Left lung (tissue), 10 donors: ENCODE results near the gene TMEM170B. TPM values are rescaled to one million over a fixed set of nuclear protein-coding genes. Genes with fewer than 3 reads are reported as not detected.

ENCODE experiments used
- ATAC-seq: fragments of 200-7000 bp; cut with Tn5 transposase; one replicate; pipeline ENCODE4 v1.9.1; 2020; ENCODE audit warnings: moderate library complexity
- DNase-seq, 4 donors: peaks; one replicate each; pipeline ENCODE4 v3.0.0-alpha.2; 2013 to 2020
- H3K27ac ChIP-seq, 2 donors: fragments of 200-600 bp; sonication (generic) in 1 of 2; one replicate each; pipeline versions ENCODE4 v1.5.0 to v1.8.0; 2020 to 2021
- H3K27me3 ChIP-seq, 2 donors: fragments of 200-600 bp; sonication (generic) in 1 of 2; one replicate each; pipeline versions ENCODE4 v1.5.0 to v1.8.0; 2020 to 2021
- H3K36me3 ChIP-seq, 2 donors: fragments of 200-600 bp; sonication (generic) in 1 of 2; one replicate each; pipeline versions ENCODE4 v1.5.0 to v1.8.0; 2020 to 2021
- H3K4me1 ChIP-seq, 2 donors: fragments of 200-600 bp; one replicate each; pipeline ENCODE4 v1.8.0; 2021
- H3K4me3 ChIP-seq, 2 donors: fragments of 200-600 bp; sonication (generic) in 1 of 2; one replicate each; pipeline versions ENCODE4 v1.5.0 to v1.8.0; 2020 to 2021; ENCODE audit warnings: mild to moderate bottlenecking in 1 of 2
- H3K9me3 ChIP-seq, 2 donors: fragments of 200-600 bp; sonication (generic) in 1 of 2; one replicate each; pipeline versions ENCODE4 v1.5.0 to v1.8.0; 2020 to 2021
- CTCF ChIP-seq, 2 donors: fragments of 200-600 bp; sonication (generic) in 1 of 2; IDR thresholded peaks; one replicate each; pipeline versions ENCODE4 v1.5.0 to v1.8.0; 2021; ENCODE audit warnings: antibody characterized with exemption in 2 of 2
- intact Hi-C, 2 donors: fragments of 100-400 bp; cut with DNase I; formaldehyde crosslinking; loops; one replicate each; pipeline versions ENCODE4 v1.11.2 to v1.14.2; 2022
- polyA plus RNA-seq, 6 donors: library from polyadenylated mRNA; unstranded; fragments of 120-200 nt; gene quantifications; one replicate each; pipeline ENCODE4 v1.2.1, GENCODE V29; 2013; ENCODE audit not compliant: insufficient read length in 6 of 6
- total RNA-seq, 2 donors: library from RNA; stranded (reverse); fragmentation: NEBNext Ultra II Directional; extraction: Animal tissue kit (Norgen Biotek cat#: 25700); gene quantifications; one replicate each; pipeline ENCODE4 v1.2.1, GENCODE V29; 2021
- donor health status: DM: no; HTN: yes; CAD: no.
- donor health status: DM: no; HTN: no; CAD: no.

Gene TMEM170B
- total and polyA plus RNA-seq, 8 donors, result 5.2 to 10.1 (median 5.5) TPM

DNA sequence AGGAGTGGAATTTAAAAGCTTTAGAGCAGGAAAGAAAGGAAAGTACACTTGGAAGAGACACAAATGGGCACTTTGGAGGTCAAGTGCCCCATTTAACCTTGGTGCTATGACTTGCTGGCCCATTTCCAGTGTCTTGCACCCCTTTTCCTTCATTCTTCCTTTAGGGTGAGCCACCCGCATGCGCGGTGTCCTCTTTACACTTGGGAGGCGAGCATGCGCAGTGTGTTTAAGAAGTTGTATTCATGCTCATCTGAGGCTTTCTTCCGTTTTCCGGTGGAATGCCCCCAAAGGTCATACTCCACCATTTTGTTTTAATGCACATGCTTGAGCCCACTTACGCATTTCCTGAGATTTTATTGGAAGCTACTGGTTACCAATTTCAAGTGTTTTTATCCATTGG is 29.1 kb downstream of the TMEM170B start:
- ATAC-seq (no peak), DNase-seq (no peak)
- Histone ChIP-seq H3K36me3 (peaks cover 0 to 13% of the 10 kb centered on the region in 2 donors), H3K9me3 (no peaks in the 10 kb centered on the region), H3K27me3 (no peaks in the 10 kb centered on the region), H3K27ac (no peak overlapping the region), H3K4me3 (no peak overlapping the region), H3K4me1 (peaks cover 0 to 13% of the 10 kb centered on the region in 2 donors)
- no peak for TF ChIP-seq CTCF (IDR thresholded peaks at IDR 0.05)
- intact Hi-C loops, result no loop called here

- DNase-seq (no peak), ATAC-seq (no peak)
- Histone ChIP-seq H3K27me3 (no peaks in the 10 kb centered on the region), H3K27ac (no peak overlapping the region), H3K36me3 (peaks cover 0 to 12% of the 10 kb centered on the region in 2 donors), H3K4me1 (peaks cover 0 to 6% of the 10 kb centered on the region in 2 donors), H3K9me3 (no peaks in the 10 kb centered on the region), H3K4me3 (no peak overlapping the region)
- no peak for TF ChIP-seq CTCF (IDR thresholded peaks at IDR 0.05)
- intact Hi-C loops, result loop anchor here in 1 of 2 donors (10.0 kb wide), 1 partner anchor 426 kb away; no protein-coding TSS in a partner anchor
These were observed 33.5 kb downstream of the TMEM170B start for GRCh38 chr6:11571073-11571472.

GRCh38 chr6:11575408-11576033 is 38.0 kb downstream of the TMEM170B start:
- Histone ChIP-seq H3K27me3 (no peaks in the 10 kb centered on the region), H3K27ac (peak overlapping the region in 1 of 2 donors; percentile 40), H3K4me3 (peak overlapping the region in 1 of 2 donors; percentile 13), H3K36me3 (no peaks in the 10 kb centered on the region), H3K4me1 (peaks cover 0 to 10% of the 10 kb centered on the region in 2 donors), H3K9me3 (no peaks in the 10 kb centered on the region)
- peak in 3 of 4 donors; percentile 56 to 80 (median 57) for DNase-seq
- intact Hi-C loops, result loop anchor here in 1 of 2 donors (5.0 to 10.0 kb wide), 2 partner anchors 431 to 623 kb away; no protein-coding TSS in a partner anchor
- TF ChIP-seq CTCF (IDR thresholded peaks at IDR 0.05), result peak; percentile 89 to 93
- peak; percentile 100 for ATAC-seq

DNA sequence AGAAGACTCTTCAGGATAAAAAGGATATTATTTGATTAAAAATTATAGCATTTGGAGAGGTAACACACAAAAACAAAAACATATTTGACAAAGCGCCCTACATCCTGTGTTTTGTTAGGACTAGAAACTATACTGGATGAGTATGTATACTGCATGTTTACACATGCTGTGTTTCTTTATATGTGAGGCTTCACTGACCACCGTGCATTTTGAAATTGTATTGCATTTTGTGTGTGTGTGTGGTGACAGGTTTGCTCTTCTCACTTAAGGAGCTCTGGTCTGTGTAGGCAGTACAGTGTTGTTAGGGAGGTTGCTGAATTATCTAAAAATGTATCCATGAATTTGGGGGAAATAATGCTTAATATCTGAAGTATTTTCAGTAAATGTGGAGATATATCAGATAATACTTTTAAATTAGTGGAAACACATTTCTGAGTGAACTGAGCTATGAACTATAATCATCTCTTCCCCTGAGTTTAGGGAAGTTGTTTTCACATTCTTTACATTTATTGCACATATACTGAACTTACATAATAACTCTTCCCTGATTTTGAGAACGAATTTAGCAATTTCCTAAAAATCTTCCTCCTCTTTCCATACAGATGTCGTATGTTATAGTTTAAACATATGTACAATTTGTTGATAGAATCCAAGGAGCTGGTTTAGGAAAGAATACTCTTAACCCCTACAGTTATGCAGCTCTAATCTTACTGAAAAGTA is 43.3 kb downstream of the TMEM170B start:
- Histone ChIP-seq H3K4me1 (peaks cover 4 to 34% of the 10 kb centered on the region in 2 donors), H3K27me3 (no peaks in the 10 kb centered on the region), H3K36me3 (no peaks in the 10 kb centered on the region), H3K4me3 (no peak overlapping the region), H3K9me3 (no peaks in the 10 kb centered on the region), H3K27ac (peak overlapping the region in 1 of 2 donors; percentile 62)
- intact Hi-C loops, result loop anchor here in 1 of 2 donors (10.0 kb wide), 1 partner anchor 1024 kb away; no protein-coding TSS in a partner anchor
- DNase-seq (no peak), ATAC-seq (no peak)
- TF ChIP-seq CTCF (IDR thresholded peaks at IDR 0.05), result no peak

GRCh38 chr6:11584244-11584643 is 46.7 kb downstream of the TMEM170B start:
- Histone ChIP-seq H3K27ac (no peak overlapping the region), H3K36me3 (no peaks in the 10 kb centered on the region), H3K4me1 (peaks cover 7 to 37% of the 10 kb centered on the region in 2 donors), H3K27me3 (no peaks in the 10 kb centered on the region), H3K9me3 (no peaks in the 10 kb centered on the region), H3K4me3 (no peak overlapping the region)
- ATAC-seq (no peak), DNase-seq (no peak)
- intact Hi-C loops, result loop anchor here in 1 of 2 donors (10.0 kb wide), 1 partner anchor 1021 kb away; no protein-coding TSS in a partner anchor
- no peak for TF ChIP-seq CTCF (IDR thresholded peaks at IDR 0.05)
